VCaP (cell line): ENCODE results near the gene ABTB2.

Source experiments
- H3K27ac ChIP-seq: fragments of 450-650 bp; 2 replicates; pipeline ENCODE4 v1.5.1; 2017
- TF ChIP-seq, protein P1 (sequence below): fragments of 450-650 bp; conservative IDR thresholded peaks from 2 replicates; pipeline ENCODE4 v1.5.1; 2017; ENCODE audit warnings: mild to moderate bottlenecking, moderate library complexity

ABTB2 gene

DNA sequence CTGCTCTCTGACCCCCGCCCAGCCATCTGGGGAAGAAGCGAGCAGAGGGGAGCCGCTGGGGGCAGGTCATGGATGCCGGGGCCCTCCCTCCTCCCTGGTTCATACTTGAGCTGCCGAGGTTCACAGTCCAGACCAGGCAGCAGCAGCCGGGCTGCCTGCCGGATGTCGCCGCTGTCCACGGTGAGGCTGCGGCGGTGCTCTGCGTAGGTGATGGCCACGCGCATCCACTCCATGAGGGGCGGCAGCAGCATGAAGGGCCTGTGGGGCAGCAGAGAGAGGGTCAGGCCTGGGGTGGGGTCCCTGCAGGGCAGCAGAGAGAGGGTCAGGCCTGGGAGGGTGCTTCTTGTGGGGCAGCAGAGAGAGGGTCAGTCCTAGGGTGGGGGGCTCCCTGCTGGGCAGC is 184.8 kb downstream of the ABTB2 start:
- H3K27ac ChIP-seq: peak overlapping the region; percentile 55; the same call in 1 of the 2 replicates
- TF ChIP-seq, protein P1, sequence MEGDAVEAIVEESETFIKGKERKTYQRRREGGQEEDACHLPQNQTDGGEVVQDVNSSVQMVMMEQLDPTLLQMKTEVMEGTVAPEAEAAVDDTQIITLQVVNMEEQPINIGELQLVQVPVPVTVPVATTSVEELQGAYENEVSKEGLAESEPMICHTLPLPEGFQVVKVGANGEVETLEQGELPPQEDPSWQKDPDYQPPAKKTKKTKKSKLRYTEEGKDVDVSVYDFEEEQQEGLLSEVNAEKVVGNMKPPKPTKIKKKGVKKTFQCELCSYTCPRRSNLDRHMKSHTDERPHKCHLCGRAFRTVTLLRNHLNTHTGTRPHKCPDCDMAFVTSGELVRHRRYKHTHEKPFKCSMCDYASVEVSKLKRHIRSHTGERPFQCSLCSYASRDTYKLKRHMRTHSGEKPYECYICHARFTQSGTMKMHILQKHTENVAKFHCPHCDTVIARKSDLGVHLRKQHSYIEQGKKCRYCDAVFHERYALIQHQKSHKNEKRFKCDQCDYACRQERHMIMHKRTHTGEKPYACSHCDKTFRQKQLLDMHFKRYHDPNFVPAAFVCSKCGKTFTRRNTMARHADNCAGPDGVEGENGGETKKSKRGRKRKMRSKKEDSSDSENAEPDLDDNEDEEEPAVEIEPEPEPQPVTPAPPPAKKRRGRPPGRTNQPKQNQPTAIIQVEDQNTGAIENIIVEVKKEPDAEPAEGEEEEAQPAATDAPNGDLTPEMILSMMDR: no peak

DNA sequence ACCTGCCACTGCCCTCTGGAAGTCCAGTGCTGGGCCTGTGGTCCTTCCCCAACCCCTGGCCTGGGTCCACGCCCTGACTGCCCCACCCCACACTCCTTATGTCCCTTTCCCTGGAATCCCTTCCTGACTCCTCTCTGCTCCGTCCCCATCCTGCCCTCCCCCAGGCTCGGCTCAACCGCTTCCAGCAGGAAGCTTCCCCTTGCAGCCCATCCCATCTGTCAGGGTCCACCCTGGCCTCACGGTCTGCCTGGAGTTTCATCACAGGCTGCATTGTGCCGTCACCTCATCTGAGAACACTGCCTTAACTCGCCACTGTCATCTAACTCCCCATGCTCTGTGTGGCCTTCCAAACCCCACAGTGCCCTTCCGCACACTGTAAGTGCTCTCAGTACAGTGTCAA is 188.1 kb downstream of the ABTB2 start:
- peak overlapping the region; percentile 98 for H3K27ac ChIP-seq
- TF ChIP-seq, protein P1: no peak

DNA sequence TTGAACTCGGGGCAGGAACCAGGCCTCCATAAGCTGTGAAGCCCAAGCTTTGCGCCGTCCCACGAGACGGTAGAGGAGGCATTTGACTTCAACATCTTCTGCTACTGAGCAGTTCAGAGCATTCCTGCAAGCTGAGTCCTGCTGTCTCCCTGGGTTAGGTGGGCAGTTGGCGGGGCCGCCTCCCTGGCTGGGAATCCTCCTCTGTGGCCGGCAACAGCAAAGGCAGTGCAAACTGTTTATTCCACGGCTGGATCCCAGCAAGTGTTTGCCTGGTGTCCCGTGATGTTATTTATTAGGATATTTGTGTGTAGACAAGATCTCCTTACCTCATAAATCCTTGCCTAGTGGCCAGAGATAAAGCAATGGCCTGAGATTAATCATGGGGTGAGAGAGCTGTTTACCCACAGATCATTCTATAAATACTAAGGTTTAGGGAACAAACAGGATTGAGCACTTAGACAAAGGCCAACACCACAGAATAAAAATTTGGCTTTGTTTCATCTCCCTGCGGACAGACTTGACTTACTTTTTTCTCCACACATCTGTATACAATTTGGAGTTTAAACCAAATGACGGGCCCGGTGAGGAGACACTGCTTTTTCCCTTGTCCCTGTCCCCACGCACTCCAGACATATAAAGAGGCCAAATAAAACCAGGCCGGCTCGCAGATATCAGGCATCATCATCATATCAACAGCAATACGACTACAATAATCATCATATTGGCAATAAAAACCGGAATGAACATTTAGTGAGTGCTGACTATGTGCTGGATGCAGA is 189.0 kb downstream of the ABTB2 start:
- peak overlapping the region; percentile 98 for H3K27ac ChIP-seq
- TF ChIP-seq, protein P1: no peak

DNA sequence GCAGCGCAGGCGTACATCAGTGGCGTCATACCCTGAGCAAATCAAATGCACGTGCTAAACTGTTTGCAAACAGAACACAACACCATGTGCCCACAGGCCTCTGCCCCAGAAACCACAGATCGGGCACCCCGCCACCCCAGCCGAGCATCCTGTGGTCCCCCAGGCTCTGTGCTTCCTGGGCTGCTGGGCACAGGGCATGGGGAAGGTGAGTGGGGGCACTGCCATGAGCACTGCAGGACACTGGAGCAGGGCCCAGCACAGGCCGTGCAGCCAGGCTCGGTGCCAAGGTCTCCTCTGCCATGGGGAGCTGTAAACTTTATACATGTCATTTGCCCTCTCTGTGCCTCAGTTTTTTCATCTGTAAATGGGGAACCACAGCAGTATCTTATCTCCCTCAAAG is 189.8 kb downstream of the ABTB2 start:
- TF ChIP-seq, protein P1: no peak
- peak overlapping the region; percentile 98 for H3K27ac ChIP-seq

DNA sequence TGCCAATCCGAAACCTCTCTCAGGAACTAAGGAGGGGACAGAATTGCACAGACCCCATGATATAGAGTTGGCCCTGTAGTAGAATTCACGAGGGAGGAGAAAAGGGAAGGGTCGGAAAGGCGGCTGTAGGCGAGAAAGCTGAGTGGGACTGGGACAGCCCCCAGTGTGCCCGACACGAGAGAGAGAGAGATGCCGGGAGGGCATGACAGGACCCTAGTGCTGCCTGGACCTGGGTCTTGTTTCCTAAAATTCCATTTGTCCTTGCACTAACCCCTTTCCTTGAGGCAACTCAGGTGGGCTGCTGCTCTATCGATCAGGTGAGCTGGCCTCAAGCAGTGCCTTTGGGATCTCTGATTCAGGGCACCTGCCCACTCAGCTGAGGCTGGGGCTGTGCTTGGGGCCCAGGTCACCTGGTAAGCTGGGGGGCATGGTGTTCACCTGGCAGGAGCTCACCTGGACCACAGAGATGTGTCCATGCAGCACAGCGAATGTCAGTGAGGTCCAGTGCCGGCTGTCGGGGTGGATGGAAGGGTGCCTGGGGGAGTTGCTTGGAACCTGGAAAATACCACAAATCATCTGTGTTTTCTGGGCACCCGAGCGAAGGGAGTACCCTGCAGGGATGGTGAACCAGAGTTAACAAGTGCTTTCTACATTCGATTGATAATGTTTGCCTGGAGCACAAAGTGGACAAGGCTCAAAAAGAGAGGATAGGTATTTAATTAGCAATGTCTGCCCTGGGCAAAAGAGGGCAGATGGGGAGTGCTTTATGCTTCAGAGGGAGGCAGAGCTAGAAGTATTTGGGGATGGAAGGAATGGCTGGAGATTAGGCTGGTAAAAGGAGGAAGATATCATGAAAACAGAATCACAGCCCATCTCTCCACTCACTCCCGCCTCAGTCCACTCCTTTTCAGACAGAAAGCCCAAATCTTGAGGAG is 190.7 kb downstream of the ABTB2 start:
- peak overlapping the region; percentile 98 for H3K27ac ChIP-seq

DNA sequence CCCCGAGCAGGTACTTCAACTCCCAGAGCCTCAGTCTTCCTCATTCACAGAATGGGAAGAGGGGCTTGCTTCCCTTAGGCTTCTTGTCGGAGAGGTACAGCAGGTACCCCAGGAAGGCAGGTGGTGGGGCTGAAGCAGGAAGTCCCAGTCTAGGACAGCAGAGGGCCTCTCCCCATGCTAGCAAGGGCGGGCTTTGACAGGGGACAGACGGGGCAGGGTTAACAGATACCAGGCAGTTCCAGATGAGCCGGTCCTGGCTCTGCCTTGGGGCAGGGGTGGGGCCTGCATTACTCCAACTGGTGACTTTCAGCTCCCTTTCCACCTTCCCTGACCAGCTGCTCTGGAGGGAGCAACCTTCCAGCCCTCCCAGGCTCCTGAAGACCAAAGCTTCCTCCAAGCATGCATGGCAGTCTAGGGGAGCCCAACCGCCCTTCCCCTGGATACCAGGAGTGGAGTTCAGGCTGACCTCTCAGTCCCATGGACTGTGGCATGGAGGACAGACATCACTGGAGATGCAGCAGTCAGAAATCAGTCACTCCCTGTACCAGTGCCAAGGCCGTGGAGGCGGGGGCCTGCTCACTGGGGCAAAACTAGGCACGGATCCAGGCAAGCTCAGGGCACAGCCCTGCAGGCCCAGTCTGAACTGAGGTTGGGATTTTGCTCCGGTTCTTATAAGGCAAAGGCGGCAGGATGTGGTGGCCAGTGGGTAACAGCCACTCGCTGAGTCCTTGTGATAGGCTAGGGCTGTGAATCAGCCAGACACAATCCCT is 191.8 kb downstream of the ABTB2 start:
- TF ChIP-seq, protein P1: no peak; the same call in 1 of the 2 replicates
- peak overlapping the region; percentile 98 for H3K27ac ChIP-seq

More for the DNA sequence above, 190.7 kb downstream of the ABTB2 start:
- TF ChIP-seq, protein P1: no peak

DNA sequence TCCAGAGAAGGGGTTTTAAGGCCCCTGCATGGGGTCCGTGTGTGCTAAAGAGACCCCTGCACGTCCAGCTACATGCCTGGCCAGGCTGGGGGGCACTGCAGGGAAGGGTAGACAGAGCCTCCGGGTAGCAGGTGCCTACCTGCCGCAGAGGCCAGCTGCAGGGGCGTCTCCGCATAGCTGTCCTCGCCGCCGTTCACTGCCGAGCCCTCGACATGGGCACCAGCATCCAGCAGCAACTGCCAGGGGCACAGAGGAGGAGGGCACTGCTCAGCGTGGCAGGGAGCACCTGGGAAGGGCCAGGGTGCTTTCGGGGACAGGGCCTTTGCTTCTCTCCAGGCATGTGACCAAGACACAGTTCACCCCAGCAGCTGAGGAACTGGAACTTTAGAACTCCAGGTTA is 192.7 kb downstream of the ABTB2 start:
- TF ChIP-seq, protein P1: no peak
- H3K27ac ChIP-seq: peak overlapping the region; percentile 98
